ENCODE data around the gene LAMTOR4. TPM values are rescaled to one million over a fixed set of nuclear protein-coding genes. Genes with fewer than 3 reads are reported as not detected.

The LAMTOR4 gene
- polyA plus RNA-seq, 1 donor from 2014 or later: 333 TPM

- Histone ChIP-seq H3K4me2 (ENCODE audit: low read length) (no peak overlapping the region), H3K79me2 (replicated peaks; ENCODE audit: insufficient read depth, low read length) (peaks cover 4% of the 10 kb centered on the region), H3K36me3 (ENCODE audit: insufficient read depth, low read length) (peaks cover 8% of the 10 kb centered on the region), H3K9ac (ENCODE audit: low read length) (no peak overlapping the region), H4K20me1 (ENCODE audit: insufficient read depth) (no peaks in the 10 kb centered on the region), H3K9me3 (ENCODE audit: low read length) (no peaks in the 10 kb centered on the region), H2AFZ (ENCODE audit: low read depth, low read length) (no peak overlapping the region), H3K9me2 (ENCODE audit: insufficient read depth, low read length) (no peaks in the 10 kb centered on the region), H3K27me3 (ENCODE audit: insufficient read depth, low read depth, low read length) (no peaks in the 10 kb centered on the region), H3K4me3 (ENCODE audit: low read length) (no peak overlapping the region), H3F3A (ENCODE audit: insufficient read depth, low read length, poor library complexity, severe bottlenecking) (peaks cover 6% of the 10 kb centered on the region), H3K27ac (ENCODE audit: low read length) (no peak overlapping the region)
- TF ChIP-seq TAF1 (IDR thresholded peaks at IDR 0.05; ENCODE audit: low read depth) (no peak), CTCF (IDR thresholded peaks at IDR 0.05; ENCODE audit: poor library complexity, severe bottlenecking) (no peak), EP300 (conservative IDR thresholded peaks at IDR 0.05; ENCODE audit: poor library complexity, severe bottlenecking) (no peak), POLR2AphosphoS5 (IDR thresholded peaks at IDR 0.05) (no peak), MXI1 (conservative IDR thresholded peaks at IDR 0.05; ENCODE audit: poor library complexity, severe bottlenecking) (no peak), REST (IDR thresholded peaks at IDR 0.05; ENCODE audit: borderline replicate concordance) (no peak), SMC3 (conservative IDR thresholded peaks at IDR 0.05; ENCODE audit: poor library complexity) (no peak), EZH2 (IDR thresholded peaks at IDR 0.05; ENCODE audit: borderline replicate concordance, insufficient read depth, low read length, poor library complexity, severe bottlenecking) (no peak), RAD21 (conservative IDR thresholded peaks at IDR 0.05) (no peak)
Measured at GRCh38 chr7:100122568-100122967, 26.1 kb upstream of the LAMTOR4 start.

GRCh38 chr7:100124301-100125230, 24.2 kb upstream of the LAMTOR4 start:
- Histone ChIP-seq H3K4me2 (ENCODE audit: low read length) (no peak overlapping the region), H3K36me3 (ENCODE audit: insufficient read depth, low read length) (peaks cover 8% of the 10 kb centered on the region), H4K20me1 (ENCODE audit: insufficient read depth) (no peaks in the 10 kb centered on the region), H3K4me3 (ENCODE audit: low read length) (no peak overlapping the region), H3K79me2 (replicated peaks; ENCODE audit: insufficient read depth, low read length) (peaks cover 4% of the 10 kb centered on the region), H3F3A (ENCODE audit: insufficient read depth, low read length, poor library complexity, severe bottlenecking) (peaks cover 3% of the 10 kb centered on the region), H3K9ac (ENCODE audit: low read length) (no peak overlapping the region), H3K9me3 (ENCODE audit: low read length) (no peaks in the 10 kb centered on the region), H2AFZ (ENCODE audit: low read depth, low read length) (no peak overlapping the region), H3K27me3 (ENCODE audit: insufficient read depth, low read depth, low read length) (no peaks in the 10 kb centered on the region), H3K27ac (ENCODE audit: low read length) (no peak overlapping the region), H3K9me2 (ENCODE audit: insufficient read depth, low read length) (no peaks in the 10 kb centered on the region)
- no peak for TF ChIP-seq TAF1 (IDR thresholded peaks at IDR 0.05; ENCODE audit: low read depth)
- no peak for TF ChIP-seq EP300 (conservative IDR thresholded peaks at IDR 0.05; ENCODE audit: poor library complexity, severe bottlenecking)
- TF ChIP-seq EZH2 (IDR thresholded peaks at IDR 0.05; ENCODE audit: borderline replicate concordance, insufficient read depth, low read length, poor library complexity, severe bottlenecking): no peak
- TF ChIP-seq CTCF (IDR thresholded peaks at IDR 0.05; ENCODE audit: poor library complexity, severe bottlenecking): no peak
- no peak for TF ChIP-seq RAD21 (conservative IDR thresholded peaks at IDR 0.05)
- TF ChIP-seq POLR2AphosphoS5 (IDR thresholded peaks at IDR 0.05): no peak
- TF ChIP-seq REST (IDR thresholded peaks at IDR 0.05; ENCODE audit: borderline replicate concordance): no peak
- no peak for TF ChIP-seq SMC3 (conservative IDR thresholded peaks at IDR 0.05; ENCODE audit: poor library complexity)
- TF ChIP-seq MXI1 (conservative IDR thresholded peaks at IDR 0.05; ENCODE audit: poor library complexity, severe bottlenecking): no peak

All from neural cell (in vitro differentiated cells).